Measurements from ENCODE around the gene WT1. TPM values are rescaled to one million over a fixed set of nuclear protein-coding genes. Genes with fewer than 3 reads are reported as not detected.

Gene WT1
- total and polyA plus RNA-seq, 2 experiments from 2014 or later, result 3.0 to 5.0 TPM

GRCh38 chr11:32411942-32412615 is 23.3 kb downstream of the WT1 start:
- no peak overlapping the region for H3K4me3 ChIP-seq
- peaks cover 14% of the 10 kb centered on the region for H3K27me3 ChIP-seq
- TF ChIP-seq CTCF (IDR thresholded peaks at IDR 0.05; ENCODE audit: low read depth, low read length), result no peak
- no peaks in the 10 kb centered on the region for H3K4me1 ChIP-seq (ENCODE audit: low read depth)
- no peak for DNase-seq (ENCODE audit: low read depth in 1 of 2, low spot score in 1 of 2)
- H3K9me3 ChIP-seq (ENCODE audit: low read depth), result no peaks in the 10 kb centered on the region
- no peaks in the 10 kb centered on the region for H3K36me3 ChIP-seq
- no peak overlapping the region for H3K27ac ChIP-seq

- TF ChIP-seq CTCF (IDR thresholded peaks at IDR 0.05; ENCODE audit: low read depth, low read length), result no peak
- H3K4me3 ChIP-seq, result no peak overlapping the region
- no peak for DNase-seq (ENCODE audit: low read depth in 1 of 2, low spot score in 1 of 2)
- no peaks in the 10 kb centered on the region for H3K36me3 ChIP-seq
- no peaks in the 10 kb centered on the region for H3K4me1 ChIP-seq (ENCODE audit: low read depth)
- no peak overlapping the region for H3K27ac ChIP-seq
- H3K27me3 ChIP-seq, result peaks cover 6% of the 10 kb centered on the region
- no peaks in the 10 kb centered on the region for H3K9me3 ChIP-seq (ENCODE audit: low read depth)
These were observed 29.7 kb downstream of the WT1 start for GRCh38 chr11:32405592-32405991.

- no peak for TF ChIP-seq CTCF (IDR thresholded peaks at IDR 0.05; ENCODE audit: low read depth, low read length)
- H3K9me3 ChIP-seq (ENCODE audit: low read depth), result no peaks in the 10 kb centered on the region
These were observed 32.5 kb downstream of the WT1 start for GRCh38 chr11:32402836-32403235.

GRCh38 chr11:32400670-32401369 is 34.5 kb downstream of the WT1 start:
- no peak for TF ChIP-seq CTCF (IDR thresholded peaks at IDR 0.05; ENCODE audit: low read depth, low read length)
- Histone ChIP-seq H3K27ac (no peak overlapping the region), H3K4me3 (no peak overlapping the region), H3K36me3 (no peaks in the 10 kb centered on the region), H3K27me3 (peaks cover 11% of the 10 kb centered on the region), H3K4me1 (ENCODE audit: low read depth) (no peaks in the 10 kb centered on the region), H3K9me3 (ENCODE audit: low read depth) (no peaks in the 10 kb centered on the region)
- peak in 1 of 2 donors; percentile 75 for DNase-seq (ENCODE audit: low read depth in 1 of 2, low spot score in 1 of 2)

More at GRCh38 chr11:32402836-32403235, 32.5 kb downstream of the WT1 start:
- H3K27ac ChIP-seq, result no peak overlapping the region
- H3K4me1 ChIP-seq (ENCODE audit: low read depth), result no peaks in the 10 kb centered on the region
- peaks cover 6% of the 10 kb centered on the region for H3K27me3 ChIP-seq
- no peak for DNase-seq (ENCODE audit: low read depth in 1 of 2, low spot score in 1 of 2)
- H3K36me3 ChIP-seq, result no peaks in the 10 kb centered on the region
- H3K4me3 ChIP-seq, result no peak overlapping the region

- peaks cover 12% of the 10 kb centered on the region for H3K27me3 ChIP-seq
- peak in 1 of 2 donors; percentile 91 for DNase-seq (ENCODE audit: low read depth in 1 of 2, low spot score in 1 of 2)
- no peak for TF ChIP-seq CTCF (IDR thresholded peaks at IDR 0.05; ENCODE audit: low read depth, low read length)
These were observed 35.1 kb downstream of the WT1 start for GRCh38 chr11:32400196-32400595.

More at GRCh38 chr11:32400196-32400595, 35.1 kb downstream of the WT1 start:
- Histone ChIP-seq H3K36me3 (no peaks in the 10 kb centered on the region), H3K4me3 (no peak overlapping the region), H3K9me3 (ENCODE audit: low read depth) (no peaks in the 10 kb centered on the region), H3K27ac (no peak overlapping the region), H3K4me1 (ENCODE audit: low read depth) (no peaks in the 10 kb centered on the region)

Data from cardiac muscle cell (in vitro differentiated cells and primary cell).